HL-60/S4 treated with phorbol 12-myristate 13-acetate at 8.2 ng/mL for 4 days and 3 days (cell line): ENCODE results near the gene TUBB2B.
"Not testable (repeated sequence)": the region's sequence is repeated elsewhere in the genome, so short reads cannot be mapped to it uniquely, and the experiment has no call there.

ENCODE experiments used
- in situ Hi-C: fragments of 300-500 bp; cut with MboI; formaldehyde crosslinking; loops from 2 replicates; pipeline ENCODE4 v1.15.0; 2022; ENCODE audit warnings: low sequenced_read_pairs

The TUBB2B gene

GRCh38 chr6:3194535-3195419, 32.7 kb downstream of the TUBB2B start:
- in situ Hi-C loops, result no loop called here

GRCh38 chr6:3193102-3193849, 34.2 kb downstream of the TUBB2B start:
- in situ Hi-C loops, result no loop called here

GRCh38 chr6:3190779-3191178, 36.7 kb downstream of the TUBB2B start:
- in situ Hi-C loops, result no loop called here

GRCh38 chr6:3190056-3190455, 37.4 kb downstream of the TUBB2B start:
- in situ Hi-C loops, result no loop called here

- in situ Hi-C loops, result not testable (repeated sequence)
These were observed 38.3 kb downstream of the TUBB2B start for GRCh38 chr6:3189192-3189591.

- in situ Hi-C loops, result no loop called here
These were observed 39.2 kb downstream of the TUBB2B start for GRCh38 chr6:3188262-3188661.

GRCh38 chr6:3186974-3187382, 40.5 kb downstream of the TUBB2B start:
- in situ Hi-C loops, result no loop called here

- in situ Hi-C loops, result no loop called here
These were observed 44.4 kb downstream of the TUBB2B start for GRCh38 chr6:3183066-3183465.

- in situ Hi-C loops, result no loop called here
These were observed 46.3 kb downstream of the TUBB2B start for GRCh38 chr6:3181105-3181504.

GRCh38 chr6:3179945-3180344, 47.5 kb downstream of the TUBB2B start:
- in situ Hi-C loops, result not testable (repeated sequence)

GRCh38 chr6:3178666-3179065, 48.8 kb downstream of the TUBB2B start:
- in situ Hi-C loops, result not testable (repeated sequence)

GRCh38 chr6:3176562-3177355, 50.7 kb downstream of the TUBB2B start:
- in situ Hi-C loops, result no loop called here

- in situ Hi-C loops, result no loop called here
These were observed 51.6 kb downstream of the TUBB2B start for GRCh38 chr6:3175715-3176402.
